OCI-LY7 (cell line): ENCODE results near the gene GNS. TPM values are rescaled to one million over a fixed set of nuclear protein-coding genes. Genes with fewer than 3 reads are reported as not detected.

Experiments used
- BruUV-seq: library from RNA; stranded (reverse); fragments of 400-500 nt; replicated peaks from 2 replicates; lab custom pipeline; 2021; lab: Mats Ljungman, UMichigan
- CTCF ChIA-PET: fragments of 300-600 bp; sonication (Branson Sonifier 250); formaldehyde crosslinking; loops from one replicate; lab custom pipeline; 2022; ENCODE audit warnings: antibody characterized with exemption; ENCODE audit not compliant: unreplicated experiment; lab: Charles Lee
- POLR2A ChIA-PET: fragments of 300-600 bp; sonication (Branson Sonifier 250); formaldehyde crosslinking; loops from one replicate; lab custom pipeline; 2022; ENCODE audit warnings: antibody characterized with exemption; lab: Charles Lee
- DNase-seq: peaks from one replicate; pipeline ENCODE4 v3.0.0-alpha.2; 2015; ENCODE audit warnings: low spot score
- H2AFZ ChIP-seq: fragments of 200-600 bp; sonication (generic), shearing (Covaris generic); 2 replicates; pipeline ENCODE4 v1.6.1; 2014; ENCODE audit warnings: mild to moderate bottlenecking, antibody characterized with exemption, low read length, moderate library complexity
- H3K27ac ChIP-seq: fragments of 200-600 bp; sonication (generic); 2 replicates; pipeline ENCODE4 v1.5.1; 2014; ENCODE audit warnings: mixed run types, low read depth, mild to moderate bottlenecking, moderate library complexity, low read length, inconsistent platforms; ENCODE audit not compliant: poor library complexity, severe bottlenecking
- H3K36me3 ChIP-seq: fragments of 200-600 bp; sonication (generic); 2 replicates; pipeline ENCODE4 v1.6.1; 2014; ENCODE audit warnings: mild to moderate bottlenecking, antibody characterized with exemption, low read length, moderate library complexity, mixed read lengths; ENCODE audit not compliant: insufficient read depth
- H3K4me1 ChIP-seq: fragments of 200-600 bp; sonication (generic); 2 replicates; pipeline ENCODE4 v1.5.1; 2014; ENCODE audit warnings: mild to moderate bottlenecking, low read length; ENCODE audit not compliant: insufficient read depth, poor library complexity, severe bottlenecking
- H3K4me2 ChIP-seq: fragments of 200-600 bp; sonication (generic); 2 replicates; pipeline ENCODE4 v1.6.1; 2014; ENCODE audit warnings: mild to moderate bottlenecking, low read length
- H3K4me3 ChIP-seq: fragments of 200-600 bp; sonication (generic); 2 replicates; pipeline ENCODE4 v1.5.1; 2014; ENCODE audit warnings: mild to moderate bottlenecking, low read depth, low read length; ENCODE audit not compliant: poor library complexity, severe bottlenecking
- H3K79me2 ChIP-seq: fragments of 200-600 bp; sonication (generic); 2 replicates; pipeline ENCODE4 v1.6.1; 2016; ENCODE audit warnings: low read depth, mild to moderate bottlenecking, low read length, moderate library complexity, mixed read lengths; ENCODE audit not compliant: insufficient read depth
- H3K9me2 ChIP-seq: fragments of 200-600 bp; sonication (generic); 2 replicates; pipeline ENCODE4 v1.6.1; 2016; ENCODE audit warnings: mild to moderate bottlenecking, low read length, mixed read lengths; ENCODE audit not compliant: insufficient read depth
- H3K9me3 ChIP-seq: fragments of 200-600 bp; sonication (generic); 2 replicates; pipeline ENCODE4 v1.6.1; 2014; ENCODE audit warnings: mild to moderate bottlenecking, mixed run types, low read length, mixed read lengths
- H4K20me1 ChIP-seq: fragments of 200-600 bp; sonication (generic); 2 replicates; pipeline ENCODE4 v1.6.1; 2014; ENCODE audit warnings: mild to moderate bottlenecking, antibody characterized with exemption, low read length, moderate library complexity, mixed read lengths; ENCODE audit not compliant: insufficient read depth
- EZH2phosphoT487 ChIP-seq: fragments of 200-600 bp; sonication (generic); IDR thresholded peaks from 2 replicates; pipeline ENCODE4 v1.6.1; 2018; ENCODE audit warnings: low read depth, borderline replicate concordance, mild to moderate bottlenecking, mixed run types, antibody characterized with exemption, low read length, moderate library complexity, mixed read lengths
- intact Hi-C: fragments of 100-400 bp; cut with micrococcal nuclease; formaldehyde crosslinking; loops from one replicate; pipeline ENCODE4 v1.10.0; 2022; ENCODE audit not compliant: unreplicated experiment
- total RNA-seq, 2 experiments: library from RNA; depleted of rRNA in 1 of 2; stranded (reverse); fragments of >200 nt in 1 of 2; shearing (Covaris generic) in 1 of 2; gene quantifications; 2 replicates each; pipeline ENCODE4 v1.2.3, GENCODE V29; 2014 to 2022
- TF ChIP-seq, protein P1 (sequence below): fragments of 200-600 bp; sonication (generic); conservative IDR thresholded peaks from 2 replicates; pipeline ENCODE4 v1.5.1; 2014; ENCODE audit warnings: mild to moderate bottlenecking, antibody characterized with exemption, low read length, moderate library complexity, mixed read lengths

GNS gene
- total RNA-seq, 2 experiments from 2014 or later: 8.0 to 16.0 TPM

DNA sequence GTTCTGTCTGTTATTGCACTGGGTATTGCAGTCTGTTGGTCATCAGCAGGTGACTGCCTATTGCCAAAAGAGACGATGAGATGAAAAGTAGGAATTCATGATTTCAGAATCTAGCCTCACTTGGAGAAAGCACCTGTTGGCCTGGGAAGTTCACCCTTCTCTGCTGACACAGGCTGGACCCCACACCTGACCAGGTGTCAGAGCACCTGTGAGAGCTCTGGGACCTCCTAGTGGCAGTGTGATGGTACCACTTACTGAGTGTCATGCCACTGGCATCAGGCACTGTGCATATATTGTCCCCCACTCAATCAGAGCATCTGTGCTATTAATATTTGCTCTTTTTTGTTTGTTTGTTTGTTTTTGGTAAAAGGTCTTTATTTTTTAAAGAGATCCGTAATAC lies 81.0 kb downstream of the GNS start:
- CTCF ChIA-PET: interaction anchor here (1.0 kb wide), 1 partner anchor 67 kb away, joined by 3 read pairs; no protein-coding TSS in a partner anchor
- H3K9me3 ChIP-seq: no peaks in the 10 kb centered on the region
- no TSS peak for BruUV-seq
- H3K4me1 ChIP-seq: peaks cover 52% of the 10 kb centered on the region
- peak; percentile 18 for DNase-seq
- H3K27ac ChIP-seq: no peak overlapping the region
- H3K4me2 ChIP-seq: no peak overlapping the region
- POLR2A ChIA-PET: interaction anchor here (0.6 to 1.7 kb wide), 2 partner anchors 11 to 20 kb away, joined by 3 to 4 read pairs; no protein-coding TSS in a partner anchor
- intact Hi-C loops: no loop called here
- H4K20me1 ChIP-seq: peaks cover 18% of the 10 kb centered on the region; the same call in 1 of the 2 replicates
- TF ChIP-seq EZH2phosphoT487: no peak
- TF ChIP-seq, protein P1, sequence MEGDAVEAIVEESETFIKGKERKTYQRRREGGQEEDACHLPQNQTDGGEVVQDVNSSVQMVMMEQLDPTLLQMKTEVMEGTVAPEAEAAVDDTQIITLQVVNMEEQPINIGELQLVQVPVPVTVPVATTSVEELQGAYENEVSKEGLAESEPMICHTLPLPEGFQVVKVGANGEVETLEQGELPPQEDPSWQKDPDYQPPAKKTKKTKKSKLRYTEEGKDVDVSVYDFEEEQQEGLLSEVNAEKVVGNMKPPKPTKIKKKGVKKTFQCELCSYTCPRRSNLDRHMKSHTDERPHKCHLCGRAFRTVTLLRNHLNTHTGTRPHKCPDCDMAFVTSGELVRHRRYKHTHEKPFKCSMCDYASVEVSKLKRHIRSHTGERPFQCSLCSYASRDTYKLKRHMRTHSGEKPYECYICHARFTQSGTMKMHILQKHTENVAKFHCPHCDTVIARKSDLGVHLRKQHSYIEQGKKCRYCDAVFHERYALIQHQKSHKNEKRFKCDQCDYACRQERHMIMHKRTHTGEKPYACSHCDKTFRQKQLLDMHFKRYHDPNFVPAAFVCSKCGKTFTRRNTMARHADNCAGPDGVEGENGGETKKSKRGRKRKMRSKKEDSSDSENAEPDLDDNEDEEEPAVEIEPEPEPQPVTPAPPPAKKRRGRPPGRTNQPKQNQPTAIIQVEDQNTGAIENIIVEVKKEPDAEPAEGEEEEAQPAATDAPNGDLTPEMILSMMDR: peak; percentile 64
- no peak overlapping the region for H3K4me3 ChIP-seq
- no peaks in the 10 kb centered on the region for H3K36me3 ChIP-seq
- H2AFZ ChIP-seq: no peak overlapping the region
- no peaks in the 10 kb centered on the region for H3K9me2 ChIP-seq
- peaks cover 81% of the 10 kb centered on the region for H3K79me2 ChIP-seq

DNA sequence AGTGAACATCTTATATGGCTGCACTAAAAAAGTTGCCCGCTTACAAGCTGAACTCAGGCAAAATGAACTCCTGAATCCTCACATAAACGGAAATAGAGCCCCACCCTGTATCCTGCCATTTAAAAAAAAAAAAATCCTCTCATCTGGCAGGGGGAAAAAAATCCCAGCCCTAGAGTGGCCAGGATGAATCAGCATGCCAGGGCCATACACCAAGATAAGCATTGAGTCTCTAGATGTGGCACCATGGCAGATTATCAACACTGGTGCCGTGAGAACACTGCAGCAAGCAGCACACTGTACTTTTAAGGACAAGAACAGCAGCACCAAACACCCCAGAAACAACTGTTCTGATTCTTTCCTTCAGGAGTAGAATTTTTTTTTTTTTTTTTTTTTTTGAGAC lies 83.4 kb downstream of the GNS start:
- ChIA-PET CTCF (no interaction called here), POLR2A (interaction anchor here (0.6 to 1.1 kb wide), 3 partner anchors 51 to 72 kb away, joined by 3 to 4 read pairs (median 3); no protein-coding TSS in a partner anchor)
- no peak overlapping the region for H3K27ac ChIP-seq

More for the DNA sequence above, 83.4 kb downstream of the GNS start:
- no peak for DNase-seq
- Histone ChIP-seq H3K4me3 (no peak overlapping the region), H3K4me2 (no peak overlapping the region), H4K20me1 (peaks cover 26% of the 10 kb centered on the region), H3K9me3 (no peaks in the 10 kb centered on the region), H3K4me1 (peaks cover 67% of the 10 kb centered on the region), H3K79me2 (peaks cover 88% of the 10 kb centered on the region), H3K36me3 (no peaks in the 10 kb centered on the region), H3K9me2 (no peaks in the 10 kb centered on the region), H2AFZ (no peak overlapping the region)
- TF ChIP-seq, protein P1: no peak
- TF ChIP-seq EZH2phosphoT487: no peak
- no TSS peak for BruUV-seq
- intact Hi-C loops: loop anchor here (2.0 kb wide), 1 partner anchor 55 kb away; no protein-coding TSS in a partner anchor
